ENCODE measurements around the gene SOWAHB.

- no peak for TF ChIP-seq CTCF (IDR thresholded peaks at IDR 0.05)
- TF ChIP-seq POLR2A (IDR thresholded peaks at IDR 0.05) = no peak
- no peak for TF ChIP-seq POLR2AphosphoS5 (IDR thresholded peaks at IDR 0.05)
- no peak for TF ChIP-seq EP300 (IDR thresholded peaks at IDR 0.05)
Measured at GRCh38 chr4:76930685-76931084, 32.7 kb upstream of the SOWAHB start.

Data from upper lobe of left lung (tissue), 4 donors.